Osteoblast (primary cell): ENCODE data around the gene TCF7L2. TPM values are rescaled to one million over a fixed set of nuclear protein-coding genes. Genes with fewer than 3 reads are reported as not detected.

Experiments used
- DNase-seq: peaks from one replicate; pipeline ENCODE4 v3.0.0; 2011; ENCODE audit warnings: low spot score, mixed read lengths; ENCODE audit not compliant: insufficient read length; ENCODE audit errors: missing footprints
- H2AFZ ChIP-seq: 2 replicates; pipeline ENCODE4 v1.6.0; 2011; ENCODE audit warnings: mild to moderate bottlenecking, low read length
- H3K27ac ChIP-seq: 2 replicates; pipeline ENCODE4 v1.5.1; 2011; ENCODE audit warnings: mild to moderate bottlenecking, low read depth, low read length, moderate library complexity
- H3K27me3 ChIP-seq: 2 replicates; pipeline ENCODE4 v1.6.0; 2012; ENCODE audit warnings: mild to moderate bottlenecking, control low read depth, inconsistent platforms, low read length, moderate library complexity; ENCODE audit not compliant: insufficient read depth
- H3K36me3 ChIP-seq: 2 replicates; pipeline ENCODE4 v1.5.1; 2011; ENCODE audit warnings: mild to moderate bottlenecking, low read length, control low read depth, moderate library complexity; ENCODE audit not compliant: insufficient read depth
- H3K4me1 ChIP-seq: 2 replicates; pipeline ENCODE4 v1.5.1; 2011; ENCODE audit warnings: mild to moderate bottlenecking, low read length, control low read depth, moderate library complexity; ENCODE audit not compliant: insufficient read depth
- H3K4me2 ChIP-seq: 2 replicates; pipeline ENCODE4 v1.6.0; 2011; ENCODE audit warnings: mild to moderate bottlenecking, low read length; ENCODE audit not compliant: insufficient read depth
- H3K4me3 ChIP-seq: fragments of 200-600 bp; sonication (generic); 3 replicates; pipeline ENCODE4 v1.5.1; 2012; ENCODE audit warnings: mild to moderate bottlenecking, low read length, inconsistent platforms; ENCODE audit not compliant: insufficient read depth
- H3K79me2 ChIP-seq: 2 replicates; pipeline ENCODE4 v1.6.0; 2012; ENCODE audit warnings: mild to moderate bottlenecking, low read length, control low read depth, inconsistent platforms; ENCODE audit not compliant: insufficient read depth
- H3K9me3 ChIP-seq: 2 replicates; pipeline ENCODE4 v1.5.1; 2011; ENCODE audit warnings: low read depth, low read length, control low read depth
- H4K20me1 ChIP-seq: 2 replicates; pipeline ENCODE4 v1.6.0; 2012; ENCODE audit warnings: mild to moderate bottlenecking, low read length, control low read depth; ENCODE audit not compliant: insufficient read depth
- CTCF ChIP-seq: IDR thresholded peaks from 2 replicates; pipeline ENCODE4 v1.5.1; 2011; ENCODE audit warnings: mild to moderate bottlenecking, low read depth, low read length, moderate library complexity; ENCODE audit errors: extremely low read depth
- total RNA-seq: library from RNA; depleted of rRNA; stranded (reverse); fragments of >200 nt; gene quantifications from 2 replicates; pipeline ENCODE4 v1.2.3, GENCODE V29; 2012

TCF7L2 gene
- total RNA-seq, 1 donor, result 9.0 TPM

GRCh38 chr10:113073549-113074189, 123.6 kb downstream of the TCF7L2 start:
- H3K4me2 ChIP-seq, result peak overlapping the region; percentile 59
- no peaks in the 10 kb centered on the region for H4K20me1 ChIP-seq
- H2AFZ ChIP-seq, result peak overlapping the region; percentile 60
- DNase-seq, result peak; percentile 93
- no peaks in the 10 kb centered on the region for H3K36me3 ChIP-seq
- peaks cover 28% of the 10 kb centered on the region for H3K4me1 ChIP-seq
- no peaks in the 10 kb centered on the region for H3K27me3 ChIP-seq
- peaks cover 6% of the 10 kb centered on the region for H3K79me2 ChIP-seq
- peak overlapping the region; percentile 50 for H3K4me3 ChIP-seq
- TF ChIP-seq CTCF, result no peak
- H3K9me3 ChIP-seq, result no peaks in the 10 kb centered on the region
- peak overlapping the region; percentile 86 for H3K27ac ChIP-seq

- no peak for DNase-seq
- Histone ChIP-seq H3K9me3 (no peaks in the 10 kb centered on the region), H4K20me1 (no peaks in the 10 kb centered on the region), H3K27me3 (no peaks in the 10 kb centered on the region), H3K36me3 (no peaks in the 10 kb centered on the region), H3K4me2 (no peak overlapping the region), H3K4me1 (peaks cover 21% of the 10 kb centered on the region), H2AFZ (no peak overlapping the region), H3K27ac (no peak overlapping the region), H3K79me2 (peaks cover 6% of the 10 kb centered on the region), H3K4me3 (no peak overlapping the region)
- no peak for TF ChIP-seq CTCF
Measured at GRCh38 chr10:113076949-113077348, 126.9 kb downstream of the TCF7L2 start.

GRCh38 chr10:113078282-113078907, 128.3 kb downstream of the TCF7L2 start:
- Histone ChIP-seq H2AFZ (no peak overlapping the region), H3K4me1 (peaks cover 12% of the 10 kb centered on the region), H3K36me3 (no peaks in the 10 kb centered on the region), H3K27ac (no peak overlapping the region), H3K27me3 (no peaks in the 10 kb centered on the region), H3K9me3 (no peaks in the 10 kb centered on the region), H4K20me1 (no peaks in the 10 kb centered on the region), H3K4me2 (no peak overlapping the region), H3K79me2 (peaks cover 6% of the 10 kb centered on the region), H3K4me3 (no peak overlapping the region)
- TF ChIP-seq CTCF, result no peak
- no peak for DNase-seq

GRCh38 chr10:113080061-113080924, 130.2 kb downstream of the TCF7L2 start:
- H3K4me3 ChIP-seq, result no peak overlapping the region
- H3K4me1 ChIP-seq, result peaks cover 11% of the 10 kb centered on the region
- peaks cover 8% of the 10 kb centered on the region for H3K79me2 ChIP-seq
- H3K36me3 ChIP-seq, result no peaks in the 10 kb centered on the region
- no peaks in the 10 kb centered on the region for H4K20me1 ChIP-seq
- H3K27me3 ChIP-seq, result no peaks in the 10 kb centered on the region
- no peak for TF ChIP-seq CTCF
- H3K4me2 ChIP-seq, result no peak overlapping the region
- no peak overlapping the region for H2AFZ ChIP-seq
- no peak for DNase-seq
- H3K27ac ChIP-seq, result no peak overlapping the region
- H3K9me3 ChIP-seq, result no peaks in the 10 kb centered on the region
